Fibroblast of villous mesenchyme (primary cell): ENCODE data around the gene SART3. TPM values are rescaled to one million over a fixed set of nuclear protein-coding genes. Genes with fewer than 3 reads are reported as not detected.

ENCODE experiments used
- DNase-seq: peaks from one replicate; pipeline ENCODE4 v3.0.0-alpha.2; 2010; ENCODE audit warnings: low read depth
- H3K4me3 ChIP-seq: 2 replicates; pipeline ENCODE4 v1.5.1; 2011; ENCODE audit warnings: low read depth, mild to moderate bottlenecking, low read length
- total RNA-seq: library from RNA; depleted of rRNA; stranded (reverse); fragments of >200 nt; gene quantifications from 2 replicates; pipeline ENCODE4 v1.2.3, GENCODE V29; 2012
- TF ChIP-seq, protein P1 (sequence below): IDR thresholded peaks from 2 replicates; pipeline ENCODE4 v1.5.1; 2012; ENCODE audit warnings: low read depth, mild to moderate bottlenecking, low read length; ENCODE audit not compliant: insufficient read depth

The SART3 gene, protein sequence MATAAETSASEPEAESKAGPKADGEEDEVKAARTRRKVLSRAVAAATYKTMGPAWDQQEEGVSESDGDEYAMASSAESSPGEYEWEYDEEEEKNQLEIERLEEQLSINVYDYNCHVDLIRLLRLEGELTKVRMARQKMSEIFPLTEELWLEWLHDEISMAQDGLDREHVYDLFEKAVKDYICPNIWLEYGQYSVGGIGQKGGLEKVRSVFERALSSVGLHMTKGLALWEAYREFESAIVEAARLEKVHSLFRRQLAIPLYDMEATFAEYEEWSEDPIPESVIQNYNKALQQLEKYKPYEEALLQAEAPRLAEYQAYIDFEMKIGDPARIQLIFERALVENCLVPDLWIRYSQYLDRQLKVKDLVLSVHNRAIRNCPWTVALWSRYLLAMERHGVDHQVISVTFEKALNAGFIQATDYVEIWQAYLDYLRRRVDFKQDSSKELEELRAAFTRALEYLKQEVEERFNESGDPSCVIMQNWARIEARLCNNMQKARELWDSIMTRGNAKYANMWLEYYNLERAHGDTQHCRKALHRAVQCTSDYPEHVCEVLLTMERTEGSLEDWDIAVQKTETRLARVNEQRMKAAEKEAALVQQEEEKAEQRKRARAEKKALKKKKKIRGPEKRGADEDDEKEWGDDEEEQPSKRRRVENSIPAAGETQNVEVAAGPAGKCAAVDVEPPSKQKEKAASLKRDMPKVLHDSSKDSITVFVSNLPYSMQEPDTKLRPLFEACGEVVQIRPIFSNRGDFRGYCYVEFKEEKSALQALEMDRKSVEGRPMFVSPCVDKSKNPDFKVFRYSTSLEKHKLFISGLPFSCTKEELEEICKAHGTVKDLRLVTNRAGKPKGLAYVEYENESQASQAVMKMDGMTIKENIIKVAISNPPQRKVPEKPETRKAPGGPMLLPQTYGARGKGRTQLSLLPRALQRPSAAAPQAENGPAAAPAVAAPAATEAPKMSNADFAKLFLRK
- total RNA-seq, result 41.2 and 59.2 TPM in 2 replicates

DNA sequence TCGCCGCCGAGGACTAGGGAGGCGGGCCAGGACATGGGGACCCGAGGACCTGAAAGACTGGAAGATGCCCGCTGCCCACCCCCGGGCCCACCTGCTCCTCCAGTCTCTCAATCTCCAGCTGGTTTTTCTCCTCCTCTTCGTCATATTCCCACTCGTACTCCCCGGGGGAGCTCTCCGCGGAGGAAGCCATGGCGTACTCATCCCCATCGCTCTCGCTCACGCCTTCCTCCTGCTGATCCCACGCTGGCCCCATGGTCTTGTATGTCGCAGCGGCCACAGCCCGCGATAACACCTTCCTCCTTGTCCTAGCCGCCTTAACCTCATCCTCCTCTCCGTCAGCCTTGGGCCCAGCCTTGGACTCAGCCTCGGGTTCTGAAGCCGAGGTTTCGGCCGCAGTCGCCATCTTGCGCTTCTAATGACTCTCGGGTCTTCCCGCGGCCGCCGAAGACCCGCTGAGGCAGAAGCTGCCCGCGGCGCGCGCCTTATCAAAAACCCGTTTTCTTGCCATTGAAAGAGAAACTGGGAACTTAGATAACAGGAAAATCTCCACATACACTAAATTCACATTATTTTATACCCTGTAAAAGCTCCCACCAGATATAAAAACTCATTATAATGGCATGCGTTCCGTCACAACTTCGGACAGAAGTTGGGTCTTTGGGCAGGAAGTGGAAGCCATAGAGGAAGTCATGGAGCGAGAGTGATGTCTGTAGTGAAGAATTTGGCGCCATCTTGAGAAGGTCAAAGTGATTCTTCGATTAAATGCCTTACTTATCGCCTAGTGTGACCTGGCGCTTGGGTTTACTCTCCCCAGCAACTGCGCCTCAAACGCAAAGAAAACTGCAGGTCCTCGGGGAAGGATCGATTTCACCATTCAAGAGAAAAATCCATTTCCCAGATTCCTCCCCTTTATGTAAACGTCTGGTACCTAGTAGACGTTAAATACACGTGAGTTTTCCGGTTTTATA lies at the start of gene SART3:
TSS of gene SART3 (minus strand) at position 422 of the 968 bp plus-strand sequence. CDS start at position 403, 19 bp downstream.
- H3K4me3 ChIP-seq, result peak within 1 kb of the TSS; percentile 97
- TF ChIP-seq, protein P1, sequence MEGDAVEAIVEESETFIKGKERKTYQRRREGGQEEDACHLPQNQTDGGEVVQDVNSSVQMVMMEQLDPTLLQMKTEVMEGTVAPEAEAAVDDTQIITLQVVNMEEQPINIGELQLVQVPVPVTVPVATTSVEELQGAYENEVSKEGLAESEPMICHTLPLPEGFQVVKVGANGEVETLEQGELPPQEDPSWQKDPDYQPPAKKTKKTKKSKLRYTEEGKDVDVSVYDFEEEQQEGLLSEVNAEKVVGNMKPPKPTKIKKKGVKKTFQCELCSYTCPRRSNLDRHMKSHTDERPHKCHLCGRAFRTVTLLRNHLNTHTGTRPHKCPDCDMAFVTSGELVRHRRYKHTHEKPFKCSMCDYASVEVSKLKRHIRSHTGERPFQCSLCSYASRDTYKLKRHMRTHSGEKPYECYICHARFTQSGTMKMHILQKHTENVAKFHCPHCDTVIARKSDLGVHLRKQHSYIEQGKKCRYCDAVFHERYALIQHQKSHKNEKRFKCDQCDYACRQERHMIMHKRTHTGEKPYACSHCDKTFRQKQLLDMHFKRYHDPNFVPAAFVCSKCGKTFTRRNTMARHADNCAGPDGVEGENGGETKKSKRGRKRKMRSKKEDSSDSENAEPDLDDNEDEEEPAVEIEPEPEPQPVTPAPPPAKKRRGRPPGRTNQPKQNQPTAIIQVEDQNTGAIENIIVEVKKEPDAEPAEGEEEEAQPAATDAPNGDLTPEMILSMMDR, result no peak
- peak; percentile 89 for DNase-seq

DNA sequence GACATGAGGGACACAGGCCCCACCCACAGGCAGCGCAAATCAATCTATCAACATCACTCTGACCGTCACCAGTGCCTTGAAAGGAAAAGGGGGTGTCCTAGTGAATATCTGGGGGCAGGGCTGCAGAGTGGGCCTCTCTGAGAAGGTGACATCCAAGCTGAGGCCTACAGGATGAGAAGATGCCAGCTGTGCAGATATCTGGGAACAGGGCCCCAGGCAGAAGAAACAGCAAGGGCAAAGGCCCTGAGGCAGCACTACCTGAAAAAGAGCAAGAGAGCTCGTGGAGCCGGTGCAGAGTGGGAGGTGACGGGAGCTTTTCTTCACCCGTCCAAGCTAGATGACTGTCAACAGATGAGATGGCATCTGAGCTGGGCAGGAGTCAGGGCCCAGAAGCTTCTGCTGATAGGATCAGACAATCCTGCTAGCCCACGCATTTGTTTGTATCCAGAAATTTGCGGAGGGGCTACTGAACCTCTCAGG lies 49.4 kb upstream of the SART3 start:
- TF ChIP-seq, protein P1, result no peak
- no peak for DNase-seq
- H3K4me3 ChIP-seq, result no peak overlapping the region

DNA sequence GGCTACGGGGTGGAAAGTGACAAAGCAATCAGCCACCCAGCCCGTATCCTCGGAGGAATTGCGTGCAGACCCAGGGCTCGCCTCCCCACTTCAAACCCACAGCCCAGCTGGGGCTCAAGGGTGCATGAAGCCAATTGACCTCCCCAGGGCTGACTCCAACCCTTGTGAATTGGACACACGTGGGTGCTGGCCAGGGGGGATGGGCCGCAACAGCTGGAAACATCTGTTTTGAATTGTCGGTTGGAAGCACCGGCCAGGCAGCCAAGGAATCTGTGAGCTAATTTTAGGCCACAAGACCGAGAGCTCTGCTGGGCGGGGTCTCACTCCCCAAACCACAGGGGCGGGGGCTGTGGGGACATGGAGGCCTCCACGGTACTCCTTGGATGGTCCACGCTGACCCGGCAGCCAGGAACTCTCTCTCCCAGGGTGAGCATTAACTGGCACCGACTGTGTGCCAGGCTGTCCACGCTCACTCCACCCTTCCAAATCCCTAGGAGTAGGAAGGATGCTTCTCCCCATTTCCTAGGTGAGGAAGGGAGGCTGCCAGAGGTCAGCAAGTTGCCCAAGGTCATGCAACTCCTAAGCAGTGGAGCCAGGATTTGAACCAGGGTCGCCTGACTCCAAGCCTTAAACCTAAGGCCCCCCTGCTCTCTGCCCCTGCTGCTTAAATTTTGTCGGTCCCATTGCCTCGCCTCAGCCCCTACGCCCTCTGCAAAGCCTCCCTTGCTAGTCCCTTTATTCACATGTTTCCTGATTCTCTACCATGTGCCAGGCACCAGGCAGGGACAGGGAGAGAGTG lies 48.8 kb upstream of the SART3 start:
- no peak overlapping the region for H3K4me3 ChIP-seq
- DNase-seq, result peak; percentile 97
- TF ChIP-seq, protein P1, result no peak

- no peak overlapping the region for H3K4me3 ChIP-seq
- DNase-seq, result no peak
- TF ChIP-seq, protein P1, result no peak
These were observed 47.6 kb upstream of the SART3 start for GRCh38 chr12:108608616-108609015.

- no peak for DNase-seq
- no peak overlapping the region for H3K4me3 ChIP-seq
- TF ChIP-seq, protein P1, result no peak
These were observed 47.1 kb upstream of the SART3 start for GRCh38 chr12:108607981-108608600.
